Measurements from ENCODE around the gene PRKG2. TPM values are rescaled to one million over a fixed set of nuclear protein-coding genes. Genes with fewer than 3 reads are reported as not detected.

The PRKG2 gene
- total RNA-seq, 6 donors from 2014 or later = 2.1 to 8.9 (median 6.2) TPM

- Histone ChIP-seq H3K27ac (no peak overlapping the region), H3K9me3 (no peaks in the 10 kb centered on the region), H3K4me3 (no peak overlapping the region), H3K36me3 (no peaks in the 10 kb centered on the region), H3K4me1 (no peaks in the 10 kb centered on the region), H3K27me3 (no peaks in the 10 kb centered on the region)
- 70 to 75% methylated on average over 3 of the region's 3 CpGs for WGBS, 2 donors
- ATAC-seq (ENCODE audit: low FRiP score in 2 of 2) = no peak
- DNase-seq = no peak
- TF ChIP-seq POLR2AphosphoS5 (IDR thresholded peaks at IDR 0.05) (no peak), CTCF (IDR thresholded peaks at IDR 0.05) (no peak), POLR2A (IDR thresholded peaks at IDR 0.05) (no peak)
Observed at GRCh38 chr4:81196126-81196650, 18.8 kb downstream of the PRKG2 start.

GRCh38 chr4:81195475-81195874, 19.5 kb downstream of the PRKG2 start:
- no peaks in the 10 kb centered on the region for H3K4me1 ChIP-seq
- H3K9me3 ChIP-seq = no peaks in the 10 kb centered on the region
- no peak for DNase-seq
- no peaks in the 10 kb centered on the region for H3K27me3 ChIP-seq
- no peak for ATAC-seq (ENCODE audit: low FRiP score in 2 of 2)
- no peak for TF ChIP-seq POLR2A (IDR thresholded peaks at IDR 0.05)
- TF ChIP-seq POLR2AphosphoS5 (IDR thresholded peaks at IDR 0.05) = no peak
- no peak for TF ChIP-seq EP300 (IDR thresholded peaks at IDR 0.05)
- TF ChIP-seq CTCF (IDR thresholded peaks at IDR 0.05) = no peak
- H3K4me3 ChIP-seq = no peak overlapping the region
- H3K36me3 ChIP-seq = no peaks in the 10 kb centered on the region
- H3K27ac ChIP-seq = no peak overlapping the region
- WGBS, 2 donors = 89 to 93% methylated on average over 6 of the region's 6 CpGs

- H3K27me3 ChIP-seq = no peaks in the 10 kb centered on the region
- H3K9me3 ChIP-seq = no peaks in the 10 kb centered on the region
- no peaks in the 10 kb centered on the region for H3K36me3 ChIP-seq
- H3K27ac ChIP-seq = no peak overlapping the region
- WGBS, 2 donors = 83 to 93% methylated on average over 3 of the region's 3 CpGs
- no peak overlapping the region for H3K4me3 ChIP-seq
- DNase-seq (no peak), ATAC-seq (ENCODE audit: low FRiP score in 2 of 2) (no peak)
- TF ChIP-seq EP300 (IDR thresholded peaks at IDR 0.05) (no peak), POLR2AphosphoS5 (IDR thresholded peaks at IDR 0.05) (no peak), POLR2A (IDR thresholded peaks at IDR 0.05) (no peak), CTCF (IDR thresholded peaks at IDR 0.05) (no peak)
- no peaks in the 10 kb centered on the region for H3K4me1 ChIP-seq
Observed at GRCh38 chr4:81194286-81194685, 20.7 kb downstream of the PRKG2 start.

GRCh38 chr4:81180916-81181315, 34.1 kb downstream of the PRKG2 start:
- Histone ChIP-seq H3K27ac (no peak overlapping the region), H3K9me3 (no peaks in the 10 kb centered on the region), H3K27me3 (no peaks in the 10 kb centered on the region), H3K4me3 (no peak overlapping the region), H3K4me1 (no peaks in the 10 kb centered on the region), H3K36me3 (no peaks in the 10 kb centered on the region)
- ATAC-seq (ENCODE audit: low FRiP score in 2 of 2) (no peak), DNase-seq (no peak)
- 19 to 47% methylated on average over 1 of the region's 1 CpG for WGBS, 2 donors
- TF ChIP-seq CTCF (IDR thresholded peaks at IDR 0.05) = no peak
- TF ChIP-seq POLR2AphosphoS5 (IDR thresholded peaks at IDR 0.05) = no peak
- no peak for TF ChIP-seq POLR2A (IDR thresholded peaks at IDR 0.05)
- TF ChIP-seq EP300 (IDR thresholded peaks at IDR 0.05) = no peak

GRCh38 chr4:81179326-81179725, 35.7 kb downstream of the PRKG2 start:
- no peaks in the 10 kb centered on the region for H3K4me1 ChIP-seq
- no peaks in the 10 kb centered on the region for H3K9me3 ChIP-seq
- no peaks in the 10 kb centered on the region for H3K27me3 ChIP-seq
- no peak for ATAC-seq (ENCODE audit: low FRiP score in 2 of 2)
- H3K4me3 ChIP-seq = no peak overlapping the region
- H3K27ac ChIP-seq = no peak overlapping the region
- no peak for DNase-seq
- H3K36me3 ChIP-seq = no peaks in the 10 kb centered on the region
- TF ChIP-seq EP300 (IDR thresholded peaks at IDR 0.05) (no peak), POLR2AphosphoS5 (IDR thresholded peaks at IDR 0.05) (no peak), CTCF (IDR thresholded peaks at IDR 0.05) (no peak), POLR2A (IDR thresholded peaks at IDR 0.05) (no peak)
- 85 to 92% methylated on average over 3 of the region's 3 CpGs for WGBS, 2 donors
